ENCODE data around the gene MED27.

MED27 gene

DNA sequence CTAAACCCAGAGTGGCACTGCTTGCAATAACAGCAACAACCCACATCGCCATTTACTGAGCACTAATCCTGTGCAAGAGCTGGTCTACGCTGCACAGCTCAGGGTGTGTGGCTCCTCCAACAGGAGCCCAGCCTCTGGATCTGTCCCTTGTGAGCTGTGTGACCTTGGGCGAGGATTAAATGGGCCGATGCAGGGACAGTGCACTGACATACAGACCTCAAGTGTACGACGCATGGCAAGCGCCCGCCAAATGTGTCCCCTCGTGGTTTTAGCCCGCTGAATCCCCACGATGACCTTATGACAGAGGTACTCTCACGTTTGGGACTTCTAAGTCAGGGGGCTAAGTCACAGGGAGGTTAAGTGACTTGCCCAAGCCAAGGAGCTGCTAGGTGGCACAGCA lies 209.5 kb downstream of the MED27 start:
- no CpG with 5 or more reads among the region's 12 CpGs for WGBS (ENCODE audit: extremely low coverage, insufficient coverage, insufficient read length)
- H3K9me3 ChIP-seq (ENCODE audit: insufficient read depth, low read depth, low read length) = peaks cover 3% of the 10 kb centered on the region
- H2AK5ac ChIP-seq (ENCODE audit: low read length) = no peak overlapping the region

GRCh38 chr9:131869348-131869747 lies 210.3 kb downstream of the MED27 start:
- no CpG with 5 or more reads among the region's 8 CpGs for WGBS (ENCODE audit: extremely low coverage, insufficient coverage, insufficient read length)

More for the DNA sequence above, 209.5 kb downstream of the MED27 start:
- Histone ChIP-seq H3K4me1 (ENCODE audit: control insufficient read depth in 1 of 2, insufficient read depth in 2 of 2, low read length in 2 of 2) (peaks cover 4 to 7% of the 10 kb centered on the region in 2 experiments), H3K36me3 (ENCODE audit: control insufficient read depth in 1 of 2, insufficient read depth in 2 of 2, low read length in 2 of 2) (peaks cover 0 to 2% of the 10 kb centered on the region in 2 experiments), H3K27me3 (ENCODE audit: insufficient read depth, low read length) (no peaks in the 10 kb centered on the region), H2BK5ac (ENCODE audit: low read depth, low read length, poor library complexity) (no peak overlapping the region), H2BK120ac (ENCODE audit: insufficient read depth, low read length, poor library complexity) (no peak overlapping the region), H4K91ac (ENCODE audit: low read depth, low read length) (no peak overlapping the region), H3K14ac (ENCODE audit: low read length) (no peak overlapping the region), H3K9ac (ENCODE audit: low read length) (no peak overlapping the region), H2BK12ac (ENCODE audit: low read length) (no peak overlapping the region), H3K79me2 (ENCODE audit: control insufficient read depth, insufficient read depth, low read length, poor library complexity) (no peaks in the 10 kb centered on the region), H3K18ac (ENCODE audit: low read length) (no peak overlapping the region), H4K8ac (ENCODE audit: low read depth, low read length) (no peak overlapping the region), H3K79me1 (ENCODE audit: low read length) (no peaks in the 10 kb centered on the region), H3K4me2 (ENCODE audit: low read length) (no peak overlapping the region), H3K27ac (ENCODE audit: low read depth, low read length) (no peak overlapping the region), H4K12ac (ENCODE audit: low read depth, low read length) (no peak overlapping the region), H3K23ac (ENCODE audit: low read length) (no peak overlapping the region), H3K4me3 (ENCODE audit: low read depth, low read length) (no peak overlapping the region), H2AFZ (ENCODE audit: insufficient read depth, low read length, poor library complexity) (no peak overlapping the region), H3K4ac (ENCODE audit: low read depth, low read length) (no peak overlapping the region)
- no peak for DNase-seq

DNA sequence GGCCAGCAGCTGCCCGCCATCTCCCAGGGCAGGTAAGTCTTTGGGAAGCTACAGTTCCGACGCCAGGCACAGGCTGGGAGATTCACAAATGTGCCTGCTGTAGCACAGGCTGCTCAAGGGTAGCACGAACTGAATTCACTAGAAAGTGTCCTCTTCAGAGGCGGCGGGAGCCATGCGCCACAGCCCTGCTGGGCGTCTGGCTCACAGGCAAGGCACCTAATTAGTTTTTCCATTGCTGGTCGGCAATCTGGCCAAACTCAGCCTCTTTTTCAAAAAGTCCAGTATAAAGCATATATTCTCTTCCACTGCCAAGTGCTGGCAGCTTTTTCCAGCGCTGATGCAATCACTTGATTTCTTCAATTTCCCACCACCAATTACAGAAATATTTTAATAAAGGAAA lies 210.9 kb downstream of the MED27 start:
- H3K27ac ChIP-seq (ENCODE audit: low read depth, low read length) = no peak overlapping the region
- no peaks in the 10 kb centered on the region for H3K79me2 ChIP-seq (ENCODE audit: control insufficient read depth, insufficient read depth, low read length, poor library complexity)
- no peak overlapping the region for H4K91ac ChIP-seq (ENCODE audit: low read depth, low read length)
- H4K12ac ChIP-seq (ENCODE audit: low read depth, low read length) = no peak overlapping the region
- H3K4me3 ChIP-seq (ENCODE audit: low read depth, low read length) = no peak overlapping the region
- WGBS (ENCODE audit: extremely low coverage, insufficient coverage, insufficient read length) = no CpG with 5 or more reads among the region's 10 CpGs
- DNase-seq = no peak
- H2BK12ac ChIP-seq (ENCODE audit: low read length) = no peak overlapping the region
- H2AK5ac ChIP-seq (ENCODE audit: low read length) = no peak overlapping the region
- no peak overlapping the region for H3K18ac ChIP-seq (ENCODE audit: low read length)
- peaks cover 4 to 7% of the 10 kb centered on the region in 2 experiments for H3K4me1 ChIP-seq (ENCODE audit: control insufficient read depth in 1 of 2, insufficient read depth in 2 of 2, low read length in 2 of 2)
- H3K4ac ChIP-seq (ENCODE audit: low read depth, low read length) = no peak overlapping the region
- H3K79me1 ChIP-seq (ENCODE audit: low read length) = no peaks in the 10 kb centered on the region
- H3K36me3 ChIP-seq (ENCODE audit: control insufficient read depth in 1 of 2, insufficient read depth in 2 of 2, low read length in 2 of 2) = peaks cover 0 to 2% of the 10 kb centered on the region in 2 experiments
- no peaks in the 10 kb centered on the region for H3K27me3 ChIP-seq (ENCODE audit: insufficient read depth, low read length)
- H3K9me3 ChIP-seq (ENCODE audit: insufficient read depth, low read depth, low read length) = peaks cover 3% of the 10 kb centered on the region
- no peak overlapping the region for H2BK5ac ChIP-seq (ENCODE audit: low read depth, low read length, poor library complexity)
- no peak overlapping the region for H2AFZ ChIP-seq (ENCODE audit: insufficient read depth, low read length, poor library complexity)
- no peak overlapping the region for H3K14ac ChIP-seq (ENCODE audit: low read length)
- H3K23ac ChIP-seq (ENCODE audit: low read length) = no peak overlapping the region
- H3K9ac ChIP-seq (ENCODE audit: low read length) = no peak overlapping the region
- no peak overlapping the region for H3K4me2 ChIP-seq (ENCODE audit: low read length)
- H4K8ac ChIP-seq (ENCODE audit: low read depth, low read length) = no peak overlapping the region
- H2BK120ac ChIP-seq (ENCODE audit: insufficient read depth, low read length, poor library complexity) = no peak overlapping the region

More at GRCh38 chr9:131869348-131869747, 210.3 kb downstream of the MED27 start:
- no peak overlapping the region for H3K4me3 ChIP-seq (ENCODE audit: low read depth, low read length)
- H2BK120ac ChIP-seq (ENCODE audit: insufficient read depth, low read length, poor library complexity) = no peak overlapping the region
- H3K23ac ChIP-seq (ENCODE audit: low read length) = no peak overlapping the region
- no peak overlapping the region for H2BK12ac ChIP-seq (ENCODE audit: low read length)
- peaks cover 4 to 7% of the 10 kb centered on the region in 2 experiments for H3K4me1 ChIP-seq (ENCODE audit: control insufficient read depth in 1 of 2, insufficient read depth in 2 of 2, low read length in 2 of 2)
- no peak overlapping the region for H3K27ac ChIP-seq (ENCODE audit: low read depth, low read length)
- no peaks in the 10 kb centered on the region for H3K27me3 ChIP-seq (ENCODE audit: insufficient read depth, low read length)
- no peak overlapping the region for H3K4ac ChIP-seq (ENCODE audit: low read depth, low read length)
- H3K79me1 ChIP-seq (ENCODE audit: low read length) = no peaks in the 10 kb centered on the region
- H3K14ac ChIP-seq (ENCODE audit: low read length) = no peak overlapping the region
- H3K79me2 ChIP-seq (ENCODE audit: control insufficient read depth, insufficient read depth, low read length, poor library complexity) = no peaks in the 10 kb centered on the region
- H3K18ac ChIP-seq (ENCODE audit: low read length) = no peak overlapping the region
- no peak overlapping the region for H3K4me2 ChIP-seq (ENCODE audit: low read length)
- H2AFZ ChIP-seq (ENCODE audit: insufficient read depth, low read length, poor library complexity) = no peak overlapping the region
- peaks cover 3% of the 10 kb centered on the region for H3K9me3 ChIP-seq (ENCODE audit: insufficient read depth, low read depth, low read length)
- no peak overlapping the region for H3K9ac ChIP-seq (ENCODE audit: low read length)
- H2BK5ac ChIP-seq (ENCODE audit: low read depth, low read length, poor library complexity) = no peak overlapping the region
- H2AK5ac ChIP-seq (ENCODE audit: low read length) = no peak overlapping the region
- H4K8ac ChIP-seq (ENCODE audit: low read depth, low read length) = no peak overlapping the region
- H4K12ac ChIP-seq (ENCODE audit: low read depth, low read length) = no peak overlapping the region
- H3K36me3 ChIP-seq (ENCODE audit: control insufficient read depth in 1 of 2, insufficient read depth in 2 of 2, low read length in 2 of 2) = peaks cover 0 to 2% of the 10 kb centered on the region in 2 experiments
- DNase-seq = no peak
- H4K91ac ChIP-seq (ENCODE audit: low read depth, low read length) = no peak overlapping the region

- Histone ChIP-seq H3K4me1 (ENCODE audit: control insufficient read depth in 1 of 2, insufficient read depth in 2 of 2, low read length in 2 of 2) (peaks cover 4 to 7% of the 10 kb centered on the region in 2 experiments), H4K12ac (ENCODE audit: low read depth, low read length) (no peak overlapping the region)
Measured at GRCh38 chr9:131867611-131868192, 212.0 kb downstream of the MED27 start.

More at GRCh38 chr9:131867611-131868192, 212.0 kb downstream of the MED27 start:
- Histone ChIP-seq H3K79me2 (ENCODE audit: control insufficient read depth, insufficient read depth, low read length, poor library complexity) (no peaks in the 10 kb centered on the region), H3K27me3 (ENCODE audit: insufficient read depth, low read length) (no peaks in the 10 kb centered on the region), H2BK12ac (ENCODE audit: low read length) (no peak overlapping the region), H3K18ac (ENCODE audit: low read length) (no peak overlapping the region), H3K14ac (ENCODE audit: low read length) (no peak overlapping the region), H4K8ac (ENCODE audit: low read depth, low read length) (no peak overlapping the region), H3K4me3 (ENCODE audit: low read depth, low read length) (no peak overlapping the region), H3K4me2 (ENCODE audit: low read length) (no peak overlapping the region), H3K79me1 (ENCODE audit: low read length) (no peaks in the 10 kb centered on the region), H2BK5ac (ENCODE audit: low read depth, low read length, poor library complexity) (no peak overlapping the region), H3K36me3 (ENCODE audit: control insufficient read depth in 1 of 2, insufficient read depth in 2 of 2, low read length in 2 of 2) (peaks cover 0 to 5% of the 10 kb centered on the region in 2 experiments), H3K27ac (ENCODE audit: low read depth, low read length) (no peak overlapping the region), H3K9me3 (ENCODE audit: insufficient read depth, low read depth, low read length) (peaks cover 3% of the 10 kb centered on the region), H2AFZ (ENCODE audit: insufficient read depth, low read length, poor library complexity) (no peak overlapping the region), H4K91ac (ENCODE audit: low read depth, low read length) (no peak overlapping the region), H3K4ac (ENCODE audit: low read depth, low read length) (no peak overlapping the region), H3K23ac (ENCODE audit: low read length) (no peak overlapping the region), H2AK5ac (ENCODE audit: low read length) (no peak overlapping the region), H2BK120ac (ENCODE audit: insufficient read depth, low read length, poor library complexity) (no peak overlapping the region), H3K9ac (ENCODE audit: low read length) (no peak overlapping the region)
- DNase-seq = no peak
- no CpG with 5 or more reads among the region's 6 CpGs for WGBS (ENCODE audit: extremely low coverage, insufficient coverage, insufficient read length)

All from trophoblast cell (in vitro differentiated cells and primary cell).